Endothelial cell of umbilical vein (primary cell): ENCODE results near the gene FZR1. TPM values are rescaled to one million over a fixed set of nuclear protein-coding genes. Genes with fewer than 3 reads are reported as not detected.

Experiments
- BruUV-seq: library from RNA; stranded (reverse); fragments of 400-500 nt; replicated peaks from 2 replicates; lab custom pipeline; 2021; lab: Mats Ljungman, UMichigan
- CTCF ChIA-PET: fragments of 300-600, 350-600 bp; sonication (Branson Sonifier 250); formaldehyde crosslinking; loops from one replicate; lab custom pipeline; 2021; ENCODE audit warnings: antibody characterized with exemption, inconsistent platforms; lab: Charles Lee
- POLR2A ChIA-PET: fragments of 300-600, 350-600 bp; sonication (Branson Sonifier 250); formaldehyde crosslinking; loops from one replicate; lab custom pipeline; 2021; ENCODE audit warnings: antibody characterized with exemption, inconsistent platforms; lab: Charles Lee
- DNase-seq: peaks from one replicate; pipeline ENCODE4 v3.0.0-alpha.2; 2011; ENCODE audit warnings: low read depth, low spot score
- FAIRE-seq: peaks from 2 replicates; lab custom pipeline; 2011; peaks lifted over from hg19 to GRCh38; lab: Jason Lieb, UNC
- H2AFZ ChIP-seq: 2 replicates; pipeline ENCODE4 v1.6.0; 2012; ENCODE audit warnings: low read depth, low read length, control low read depth, inconsistent platforms
- H3K27ac ChIP-seq: 2 replicates; pipeline ENCODE4 v1.5.1; 2011; ENCODE audit warnings: low read depth, mild to moderate bottlenecking, control low read depth, low read length, moderate library complexity; ENCODE audit not compliant: insufficient read depth
- H3K27me3 ChIP-seq, 2 experiments: 2 replicates each; pipeline versions ENCODE4 v1.6.0 to v1.6.1; 2011; ENCODE audit warnings: low read length in 2 of 2, mixed read lengths in 1 of 2; ENCODE audit not compliant: control insufficient read depth in 2 of 2, insufficient read depth in 2 of 2
- H3K36me3 ChIP-seq, 2 experiments: 2 replicates in 1 of 2; 3 replicates in 1 of 2; pipeline ENCODE4 v1.5.1; 2011; ENCODE audit warnings: low read length in 2 of 2, mild to moderate bottlenecking in 1 of 2, moderate library complexity in 1 of 2; ENCODE audit not compliant: control insufficient read depth in 2 of 2, insufficient read depth in 2 of 2; ENCODE audit errors: extremely low read depth in 1 of 2
- H3K4me1 ChIP-seq: 3 replicates; pipeline ENCODE4 v1.5.1; 2011; ENCODE audit warnings: mild to moderate bottlenecking, low read length; ENCODE audit not compliant: control insufficient read depth, insufficient read depth; ENCODE audit errors: extremely low read depth
- H3K4me2 ChIP-seq: 2 replicates; pipeline ENCODE4 v1.6.1; 2011; ENCODE audit warnings: low read length, control low read depth, mixed read lengths; ENCODE audit not compliant: insufficient read depth
- H3K4me3 ChIP-seq, 3 experiments: fragments of 200-600 bp in 1 of 3; sonication (generic), shearing (Covaris generic) in 1 of 3; replicated peaks in 1 of 3; 2 replicates each; pipeline ENCODE4 v1.5.1; 2011 to 2016; ENCODE audit warnings: control low read depth in 3 of 3, low read length in 3 of 3, mild to moderate bottlenecking in 2 of 3, inconsistent platforms in 1 of 3, low read depth in 1 of 3, moderate library complexity in 1 of 3; ENCODE audit not compliant: insufficient read depth in 1 of 3
- H3K79me2 ChIP-seq: 2 replicates; pipeline ENCODE4 v1.6.0; 2012; ENCODE audit warnings: low read length, inconsistent platforms; ENCODE audit not compliant: control insufficient read depth, insufficient read depth
- H3K9ac ChIP-seq: replicated peaks from 2 replicates; pipeline ENCODE3; 2011; ENCODE audit warnings: low read length, control low read depth; ENCODE audit not compliant: insufficient read depth; ENCODE audit errors: extremely low read depth
- H3K9me1 ChIP-seq: replicated peaks from 3 replicates; pipeline ENCODE4 v1.6.0; 2011; ENCODE audit warnings: mild to moderate bottlenecking, low read length; ENCODE audit not compliant: control insufficient read depth, insufficient read depth; ENCODE audit errors: extremely low read depth
- H3K9me3 ChIP-seq: replicated peaks from 2 replicates; pipeline ENCODE4 v1.5.1; 2012; ENCODE audit warnings: low read length, inconsistent platforms; ENCODE audit not compliant: control insufficient read depth, insufficient read depth
- H4K20me1 ChIP-seq: replicated peaks from 2 replicates; pipeline ENCODE3; 2011; ENCODE audit warnings: mild to moderate bottlenecking, low read length; ENCODE audit not compliant: control insufficient read depth, insufficient read depth; ENCODE audit errors: extremely low read depth
- FOS ChIP-seq: IDR thresholded peaks from 2 replicates; pipeline ENCODE4 v1.6.1; 2011; ENCODE audit warnings: mild to moderate bottlenecking, low read length, moderate library complexity, borderline replicate concordance; ENCODE audit not compliant: insufficient read depth
- GATA2 ChIP-seq: IDR thresholded peaks from 2 replicates; pipeline ENCODE4 v1.7.0; 2011; ENCODE audit warnings: low read depth, mild to moderate bottlenecking, moderate library complexity, mixed read lengths, low read length; ENCODE audit not compliant: insufficient read length, insufficient read depth
- JUN ChIP-seq: IDR thresholded peaks from 2 replicates; pipeline ENCODE4 v1.6.1; 2011; ENCODE audit warnings: borderline replicate concordance, low read depth; ENCODE audit not compliant: insufficient read length, insufficient read depth
- dilution Hi-C: fragments of 300-500 bp; cut with MboI; formaldehyde crosslinking; loops from one replicate; pipeline ENCODE4 v1.15.0; 2019; ENCODE audit warnings: low sequenced_read_pairs; ENCODE audit not compliant: extremely low pct_ligation_motif_present
- intact Hi-C: fragments of 100-400 bp; cut with micrococcal nuclease; formaldehyde crosslinking; loops from one replicate; pipeline ENCODE4 v1.10.0; 2022
- polyA plus RNA-seq, 4 experiments: library from polyadenylated mRNA; depleted of rRNA in 3 of 4; stranded (reverse) in 3 of 4; unstranded in 1 of 4; fragments of >200 nt; gene quantifications; 2 replicates each; pipeline versions ENCODE4 v1.2.1 to v1.2.3, GENCODE V29; 2011 to 2012; ENCODE audit warnings: missing spikeins in 1 of 4
- total RNA-seq: library from RNA; stranded (reverse); gene quantifications from 2 replicates; pipeline ENCODE4 v1.2.3, GENCODE V29; 2021
- TF ChIP-seq, protein P1 (sequence below), 2 donors: IDR thresholded peaks; 1 replicate in 1 of 2; 2 replicates in 1 of 2; pipeline ENCODE4 v1.5.1; 2011; ENCODE audit warnings: low read length in 2 of 2, mild to moderate bottlenecking in 2 of 2, moderate library complexity in 2 of 2, control low read depth in 1 of 2, inconsistent platforms in 1 of 2, low read depth in 1 of 2; ENCODE audit not compliant: insufficient read depth in 1 of 2; ENCODE audit errors: extremely low read depth in 1 of 2

FZR1 gene
- total and polyA plus RNA-seq, 2 donors (not counting 3 experiments of a cell fraction or from before 2014, with no cell fraction given): 35.9 to 60.4 TPM

GRCh38 chr19:3468211-3468610 lies 37.9 kb upstream of the FZR1 start:
- ChIA-PET POLR2A (no interaction called here), CTCF (interaction anchor here (3.7 to 3.9 kb wide), 3 partner anchors 16 to 163 kb away, joined by 34 to 39 read pairs (median 39); partner anchors contain the start of gene SMIM44)
- H3K4me2 ChIP-seq: no peak overlapping the region
- no peak overlapping the region for H3K9ac ChIP-seq
- H3K36me3 ChIP-seq: peaks cover 0 to 4% of the 10 kb centered on the region in 2 experiments
- H4K20me1 ChIP-seq: no peaks in the 10 kb centered on the region
- DNase-seq: no peak
- no peaks in the 10 kb centered on the region for H3K9me3 ChIP-seq
- no peak for TF ChIP-seq FOS
- H2AFZ ChIP-seq: no peak overlapping the region
- no peaks in the 10 kb centered on the region for H3K9me1 ChIP-seq
- FAIRE-seq: no peak
- intact Hi-C loops (no loop called here), dilution Hi-C loops (no loop called here)
- no TSS peak for BruUV-seq
- H3K4me3 ChIP-seq: no peak overlapping the region
- no peaks in the 10 kb centered on the region for H3K79me2 ChIP-seq
- no peaks in the 10 kb centered on the region for H3K4me1 ChIP-seq
- H3K27me3 ChIP-seq: no peaks in the 10 kb centered on the region
- no peak overlapping the region for H3K27ac ChIP-seq

DNA sequence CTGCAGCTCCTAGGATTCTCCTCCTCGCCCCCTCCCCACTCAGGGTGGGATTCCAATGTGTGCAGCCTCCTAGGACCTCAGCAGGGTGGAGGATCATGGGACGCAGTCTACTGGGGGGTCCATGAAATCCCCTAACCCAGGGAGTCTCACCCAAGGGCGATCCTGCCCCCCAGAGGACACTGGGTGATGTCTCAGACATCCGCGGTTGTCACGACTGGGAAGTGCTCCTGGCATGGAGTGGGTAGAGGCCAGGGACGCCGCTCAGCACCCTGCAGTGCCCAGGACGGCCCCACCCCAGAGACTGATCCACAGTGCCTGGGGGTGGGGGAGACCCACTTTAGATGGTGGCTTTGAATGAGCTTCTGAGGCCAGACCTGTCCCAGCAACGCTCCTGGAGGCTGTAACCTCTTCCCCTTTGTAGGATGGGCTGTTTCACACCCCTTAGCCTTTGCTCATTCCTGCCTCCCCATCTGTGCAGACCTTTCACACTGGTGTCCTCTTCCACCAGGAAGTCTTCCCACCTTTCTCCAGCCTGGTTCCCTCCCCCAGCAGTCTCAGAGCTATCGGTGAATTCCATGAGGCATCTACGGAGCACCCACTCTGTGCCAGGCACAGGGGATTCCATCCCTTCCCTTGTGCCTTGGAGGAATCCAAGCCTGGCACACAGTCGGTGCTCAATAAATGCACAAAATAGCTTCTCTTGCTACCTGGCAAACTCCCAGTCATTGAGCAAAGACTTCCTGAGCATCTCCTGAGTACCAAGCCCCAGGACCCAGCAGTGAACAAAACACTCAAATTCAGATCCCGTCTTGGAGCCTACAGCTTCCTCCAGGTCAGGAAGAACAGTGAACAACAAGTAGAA lies 36.2 kb upstream of the FZR1 start:
- Histone ChIP-seq H4K20me1 (no peaks in the 10 kb centered on the region), H3K27me3 (no peaks in the 10 kb centered on the region), H3K9me1 (no peaks in the 10 kb centered on the region), H3K27ac (no peak overlapping the region), H2AFZ (no peak overlapping the region), H3K79me2 (no peaks in the 10 kb centered on the region), H3K4me1 (no peaks in the 10 kb centered on the region), H3K4me3 (no peak overlapping the region), H3K9me3 (no peaks in the 10 kb centered on the region), H3K36me3 (no peaks in the 10 kb centered on the region), H3K9ac (no peak overlapping the region), H3K4me2 (no peak overlapping the region)
- no peak for DNase-seq
- no peak for FAIRE-seq
- ChIA-PET POLR2A (no interaction called here), CTCF (interaction anchor here (0.8 to 3.9 kb wide), 17 partner anchors 9 to 165 kb away, joined by 3 to 39 read pairs (median 5); partner anchors contain the start of gene SMIM44)
- intact Hi-C loops (loop anchor here (5.0 kb wide), 1 partner anchor 163 kb away; no protein-coding TSS in a partner anchor), dilution Hi-C loops (no loop called here)
- no peak for TF ChIP-seq GATA2
- TF ChIP-seq JUN: no peak
- TF ChIP-seq, protein P1, sequence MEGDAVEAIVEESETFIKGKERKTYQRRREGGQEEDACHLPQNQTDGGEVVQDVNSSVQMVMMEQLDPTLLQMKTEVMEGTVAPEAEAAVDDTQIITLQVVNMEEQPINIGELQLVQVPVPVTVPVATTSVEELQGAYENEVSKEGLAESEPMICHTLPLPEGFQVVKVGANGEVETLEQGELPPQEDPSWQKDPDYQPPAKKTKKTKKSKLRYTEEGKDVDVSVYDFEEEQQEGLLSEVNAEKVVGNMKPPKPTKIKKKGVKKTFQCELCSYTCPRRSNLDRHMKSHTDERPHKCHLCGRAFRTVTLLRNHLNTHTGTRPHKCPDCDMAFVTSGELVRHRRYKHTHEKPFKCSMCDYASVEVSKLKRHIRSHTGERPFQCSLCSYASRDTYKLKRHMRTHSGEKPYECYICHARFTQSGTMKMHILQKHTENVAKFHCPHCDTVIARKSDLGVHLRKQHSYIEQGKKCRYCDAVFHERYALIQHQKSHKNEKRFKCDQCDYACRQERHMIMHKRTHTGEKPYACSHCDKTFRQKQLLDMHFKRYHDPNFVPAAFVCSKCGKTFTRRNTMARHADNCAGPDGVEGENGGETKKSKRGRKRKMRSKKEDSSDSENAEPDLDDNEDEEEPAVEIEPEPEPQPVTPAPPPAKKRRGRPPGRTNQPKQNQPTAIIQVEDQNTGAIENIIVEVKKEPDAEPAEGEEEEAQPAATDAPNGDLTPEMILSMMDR (IDR thresholded peaks at IDR 0.05; ENCODE audit: extremely low read depth in 1 of 2, insufficient read depth in 1 of 2, low read depth in 1 of 2, low read length in 2 of 2): peak in 1 of 2 donors; percentile 5
- no TSS peak for BruUV-seq
